NCI-H446 (cell line): Measurements from ENCODE around the gene MAP3K6.

Experiments used
- DNase-seq, 2 experiments: peaks; one replicate each; lab custom pipeline; 2025; lab: John Stamatoyannopoulos, UW

The MAP3K6 gene

GRCh38 chr1:27335506-27336422 is 31.0 kb downstream of the MAP3K6 start:
- no peak for DNase-seq

DNA sequence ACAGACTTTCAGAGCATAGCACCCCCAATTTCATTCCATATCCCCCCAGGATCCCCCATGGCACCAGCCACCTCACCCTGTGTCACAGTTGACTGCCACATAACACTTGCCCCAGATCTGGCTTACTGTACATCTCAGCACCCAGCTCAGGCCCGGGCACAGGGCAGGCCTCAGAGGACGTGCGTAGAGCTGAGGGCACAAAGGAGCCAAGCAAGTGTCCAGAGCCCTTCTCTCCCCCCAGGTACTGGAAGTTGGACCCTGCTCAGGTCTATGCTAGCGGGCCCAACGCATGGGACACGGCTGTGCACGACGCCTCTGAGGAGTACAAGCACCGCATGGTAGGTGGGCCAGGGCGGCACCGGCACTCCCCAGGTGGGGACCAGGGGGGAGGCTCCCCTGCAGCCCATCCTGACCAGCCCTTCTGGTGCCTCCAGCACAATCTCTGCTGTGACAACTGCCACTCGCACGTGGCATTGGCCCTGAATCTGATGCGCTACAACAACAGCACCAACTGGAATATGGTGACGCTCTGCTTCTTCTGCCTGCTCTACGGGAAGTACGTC is 33.0 kb downstream of the MAP3K6 start:
- no peak for DNase-seq

GRCh38 chr1:27332536-27333281 is 34.1 kb downstream of the MAP3K6 start:
- peak in 1 of 2 experiments; percentile 12 for DNase-seq

DNA sequence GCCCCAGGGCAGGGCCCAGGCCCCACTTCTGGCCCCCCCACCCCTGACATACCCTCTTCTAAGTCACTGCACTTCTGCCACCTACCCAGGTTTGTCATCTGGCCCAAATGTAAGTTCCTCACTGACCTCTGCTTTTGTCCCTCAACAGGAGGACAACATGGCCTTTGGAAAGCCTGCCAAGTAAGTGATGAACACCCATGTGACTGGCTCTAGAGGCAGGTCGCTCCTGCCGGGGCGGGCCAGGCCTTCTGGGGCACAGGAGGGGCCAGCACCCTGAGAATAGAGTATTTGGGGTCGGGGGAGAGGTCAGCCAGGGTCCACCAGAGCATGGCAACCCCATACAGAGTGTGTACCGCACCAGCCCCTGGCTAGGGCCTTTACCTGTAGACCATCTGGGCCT is 34.8 kb downstream of the MAP3K6 start:
- no peak for DNase-seq

DNA sequence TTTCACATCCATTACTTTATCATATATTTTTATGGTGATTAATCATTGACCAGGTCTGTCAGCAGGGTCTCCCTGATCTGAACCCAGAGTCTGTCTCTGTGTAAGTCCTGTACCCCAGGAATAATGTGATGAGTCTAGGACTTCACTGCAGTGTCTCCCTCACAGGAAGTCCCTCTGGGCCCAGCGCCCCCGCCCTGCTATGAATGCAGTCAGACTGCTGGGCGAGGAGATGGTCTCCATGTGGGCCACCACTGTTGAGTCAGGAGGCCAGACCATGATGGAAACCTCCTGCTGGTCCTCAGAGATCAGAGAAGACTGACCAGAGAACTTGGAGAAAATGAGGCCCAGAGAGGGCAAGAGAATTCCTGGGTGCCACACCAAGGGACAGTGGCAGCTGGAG is 35.3 kb downstream of the MAP3K6 start:
- DNase-seq = no peak

DNA sequence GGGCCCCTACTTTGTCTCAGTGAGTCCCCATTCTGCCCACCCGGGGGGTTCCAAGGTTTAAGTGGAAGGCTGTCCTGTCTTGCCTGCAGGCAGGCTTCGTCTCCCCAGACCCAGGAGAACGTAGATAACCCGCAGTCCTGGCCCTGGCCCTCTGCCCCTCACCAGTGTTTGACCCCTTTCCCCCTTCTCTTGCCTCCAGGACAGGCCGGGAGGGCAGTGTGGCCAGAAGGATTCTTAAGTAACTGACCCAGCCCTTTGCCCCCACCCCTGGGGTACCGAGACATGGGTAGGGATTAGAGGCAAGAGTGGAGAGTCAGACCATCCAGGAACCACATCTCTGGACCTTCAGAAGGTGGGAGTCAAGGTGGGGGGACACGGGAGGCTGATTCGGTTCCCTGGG is 36.0 kb downstream of the MAP3K6 start:
- no peak for DNase-seq

GRCh38 chr1:27327964-27328363 is 38.8 kb downstream of the MAP3K6 start:
- no peak for DNase-seq

DNA sequence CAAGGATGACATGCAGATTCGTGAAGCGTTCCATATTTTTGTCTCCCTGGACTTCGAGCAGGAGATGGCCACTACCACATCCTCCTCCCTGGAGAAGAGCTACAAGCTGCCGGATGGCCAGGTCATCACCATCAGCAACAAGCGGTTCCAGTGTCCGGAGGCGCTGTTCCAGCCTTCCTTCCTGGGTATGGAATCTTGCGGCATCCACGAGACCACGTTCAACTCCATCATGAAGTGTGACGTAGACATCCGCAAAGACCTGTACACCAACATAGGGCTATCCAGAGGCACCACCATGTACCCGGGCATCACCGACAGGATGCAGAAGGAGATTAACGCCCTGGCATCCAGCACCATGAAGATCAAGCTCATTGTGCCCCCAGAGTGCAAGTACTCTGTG is 41.5 kb downstream of the MAP3K6 start:
- no peak for DNase-seq

GRCh38 chr1:27322569-27323240 is 44.1 kb downstream of the MAP3K6 start:
- DNase-seq = no peak

DNA sequence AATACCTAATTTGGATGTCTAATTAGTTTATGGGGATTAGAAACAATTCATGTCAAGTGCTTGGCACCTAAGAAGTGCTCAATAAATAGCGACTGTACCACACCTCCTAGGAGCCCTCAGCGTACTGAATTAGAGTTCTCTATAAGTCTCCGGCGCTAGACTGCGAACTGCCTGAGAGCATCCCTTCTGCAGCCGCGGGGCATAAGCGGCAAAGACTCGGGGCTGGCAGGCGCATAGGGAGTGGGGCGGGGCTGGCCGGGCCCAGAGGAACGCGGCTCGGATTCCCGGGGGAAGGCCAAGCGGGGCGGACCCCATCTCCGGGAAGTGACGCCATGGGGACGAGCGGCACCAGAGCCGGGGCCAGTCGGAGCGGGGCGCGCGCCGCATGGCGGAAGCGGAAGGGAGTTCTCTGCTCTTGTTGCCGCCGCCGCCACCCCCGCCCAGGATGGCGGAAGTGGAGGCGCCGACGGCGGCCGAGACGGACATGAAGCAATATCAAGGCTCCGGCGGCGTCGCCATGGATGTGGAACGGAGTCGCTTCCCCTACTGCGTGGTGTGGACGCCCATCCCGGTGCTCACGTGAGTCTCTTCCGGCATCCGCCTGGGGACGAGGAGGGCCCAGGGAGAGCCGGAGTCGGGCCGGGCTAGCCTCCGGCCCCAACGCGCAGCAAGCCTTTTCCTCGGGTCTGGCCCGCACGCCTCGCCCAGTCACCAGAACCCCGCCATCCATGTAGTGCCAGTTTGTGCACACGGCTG is 44.8 kb downstream of the MAP3K6 start, which contains the start of gene TMEM222:
Gene TMEM222, plus strand, starts transcription at position 351 of the 756 bp plus-strand sequence. Its CDS starts 35 bp downstream, at position 386.
- peak; percentile 94 to 98 for DNase-seq

DNA sequence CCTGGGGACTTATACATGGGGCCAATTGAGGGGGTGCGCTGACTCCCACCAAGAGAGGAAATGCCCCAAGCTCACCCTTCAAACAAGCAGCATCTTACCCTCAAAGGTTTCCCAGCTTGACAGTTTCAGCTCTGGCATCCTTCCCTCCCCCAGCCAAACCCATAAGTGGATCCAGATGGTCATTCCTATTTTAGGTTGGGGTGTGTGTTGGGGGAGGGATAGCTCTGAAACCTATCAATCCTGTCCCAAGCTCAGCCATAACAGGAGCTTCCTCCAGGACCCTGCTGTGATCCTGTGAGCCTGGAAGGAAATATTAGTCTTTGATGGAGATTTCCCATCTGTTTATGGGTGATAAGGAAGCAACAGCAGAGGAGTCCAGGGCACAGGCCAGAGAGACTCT is 48.2 kb downstream of the MAP3K6 start:
- peak; percentile 58 to 93 for DNase-seq

DNA sequence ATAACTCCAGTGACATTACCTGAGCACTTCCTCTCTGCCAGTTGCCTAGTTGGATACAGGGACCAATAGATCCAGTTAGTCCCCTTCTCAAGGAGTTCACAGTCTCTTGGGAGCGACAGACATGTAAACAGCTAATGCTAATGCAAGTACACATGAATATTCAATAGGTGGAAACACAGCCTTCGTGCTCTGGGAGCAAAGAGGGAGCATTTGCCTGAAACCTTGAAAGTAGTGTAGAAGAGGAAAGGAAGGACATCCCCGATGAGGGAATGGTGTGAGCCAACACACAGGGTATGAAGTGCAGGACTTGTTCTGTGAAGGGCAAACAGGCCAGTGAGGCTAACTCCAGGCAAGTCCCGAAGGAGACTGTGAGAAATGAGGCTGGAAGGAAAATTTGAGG is 48.6 kb downstream of the MAP3K6 start:
- no peak for DNase-seq

- no peak for DNase-seq
Measured at GRCh38 chr1:27316860-27317259, 49.9 kb downstream of the MAP3K6 start.

DNA sequence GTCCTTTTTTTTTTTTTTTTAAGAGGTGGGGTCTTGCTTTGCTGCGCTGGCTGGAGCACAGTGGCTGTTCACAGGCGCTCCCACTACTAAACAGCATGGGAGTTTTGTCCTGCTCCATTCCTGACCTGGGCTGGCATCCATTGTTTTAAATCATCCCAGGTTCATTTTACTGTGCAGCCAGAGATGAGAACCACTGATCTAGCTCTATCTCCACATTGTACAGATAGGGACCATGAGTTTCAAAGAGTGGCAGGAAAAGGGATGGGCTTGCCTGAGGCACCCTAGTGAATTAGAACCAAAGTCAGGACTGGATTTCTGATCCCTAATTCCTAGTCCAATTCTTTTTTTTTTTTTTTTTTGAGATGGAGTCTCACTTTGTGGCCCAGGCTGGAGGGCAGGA is 52.0 kb downstream of the MAP3K6 start:
- DNase-seq = no peak

- DNase-seq = no peak
Measured at GRCh38 chr1:27314169-27314568, 52.6 kb downstream of the MAP3K6 start.

GRCh38 chr1:27307874-27308598 is 58.7 kb downstream of the MAP3K6 start:
- no peak for DNase-seq

- DNase-seq = no peak
Measured at GRCh38 chr1:27306892-27307761, 59.6 kb downstream of the MAP3K6 start.

DNA sequence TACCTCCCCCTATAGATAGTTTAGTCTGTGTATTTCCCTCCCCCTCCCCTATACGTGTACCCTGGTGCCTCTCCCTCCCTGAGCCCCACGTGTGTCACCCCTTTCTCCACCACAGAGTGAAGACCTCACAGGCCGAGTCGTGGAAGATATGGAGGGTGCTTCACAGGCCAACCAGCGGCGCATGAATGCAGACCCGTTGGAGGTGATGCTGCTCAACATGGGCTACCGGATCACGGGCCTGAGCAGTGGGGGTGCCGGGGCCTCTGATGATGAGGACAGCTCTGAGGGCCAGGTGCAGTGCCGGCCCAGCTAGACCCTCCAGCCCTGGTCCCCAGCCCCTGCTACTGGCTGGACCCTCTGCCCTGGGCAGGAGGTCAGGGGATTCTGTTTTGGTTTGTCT is 60.7 kb downstream of the MAP3K6 start:
- DNase-seq = no peak
